Thyroid gland (tissue), 4 donors: ENCODE measurements around the gene ZYX.
"Not testable (repeated sequence)": the region's sequence is repeated elsewhere in the genome, so short reads cannot be mapped to it uniquely, and the experiment has no call there.

Source experiments
- CTCF ChIP-seq, 6 experiments: fragments of 200-600 bp in 3 of 6; fragments of 450-650 bp in 3 of 6; sonication (generic) in 3 of 6; IDR thresholded peaks; one replicate each; pipeline ENCODE4 v1.5.1; 2016 to 2019; ENCODE audit warnings: antibody characterized with exemption in 6 of 6, mild to moderate bottlenecking in 2 of 6, inconsistent platforms in 1 of 6, moderate library complexity in 1 of 6
- POLR2A ChIP-seq, 2 donors: fragments of 450-650 bp; IDR thresholded peaks; one replicate each; pipeline ENCODE4 v1.6.1; 2017; ENCODE audit warnings: antibody characterized with exemption in 2 of 2, mild to moderate bottlenecking in 2 of 2, moderate library complexity in 1 of 2

GRCh38 chr7:143424476-143424875 lies 43.3 kb downstream of the ZYX start:
- TF ChIP-seq CTCF, POLR2A (IDR thresholded peaks at IDR 0.05): not testable (repeated sequence)
